ENCODE measurements around the gene KRTAP5-5. TPM values are rescaled to one million over a fixed set of nuclear protein-coding genes. Genes with fewer than 3 reads are reported as not detected.
A peak's percentile ranks its signal among the peaks of the same experiment; 100 is the strongest.

Gene KRTAP5-5
- total RNA-seq, 6 experiments from 2014 or later: not detected

DNA sequence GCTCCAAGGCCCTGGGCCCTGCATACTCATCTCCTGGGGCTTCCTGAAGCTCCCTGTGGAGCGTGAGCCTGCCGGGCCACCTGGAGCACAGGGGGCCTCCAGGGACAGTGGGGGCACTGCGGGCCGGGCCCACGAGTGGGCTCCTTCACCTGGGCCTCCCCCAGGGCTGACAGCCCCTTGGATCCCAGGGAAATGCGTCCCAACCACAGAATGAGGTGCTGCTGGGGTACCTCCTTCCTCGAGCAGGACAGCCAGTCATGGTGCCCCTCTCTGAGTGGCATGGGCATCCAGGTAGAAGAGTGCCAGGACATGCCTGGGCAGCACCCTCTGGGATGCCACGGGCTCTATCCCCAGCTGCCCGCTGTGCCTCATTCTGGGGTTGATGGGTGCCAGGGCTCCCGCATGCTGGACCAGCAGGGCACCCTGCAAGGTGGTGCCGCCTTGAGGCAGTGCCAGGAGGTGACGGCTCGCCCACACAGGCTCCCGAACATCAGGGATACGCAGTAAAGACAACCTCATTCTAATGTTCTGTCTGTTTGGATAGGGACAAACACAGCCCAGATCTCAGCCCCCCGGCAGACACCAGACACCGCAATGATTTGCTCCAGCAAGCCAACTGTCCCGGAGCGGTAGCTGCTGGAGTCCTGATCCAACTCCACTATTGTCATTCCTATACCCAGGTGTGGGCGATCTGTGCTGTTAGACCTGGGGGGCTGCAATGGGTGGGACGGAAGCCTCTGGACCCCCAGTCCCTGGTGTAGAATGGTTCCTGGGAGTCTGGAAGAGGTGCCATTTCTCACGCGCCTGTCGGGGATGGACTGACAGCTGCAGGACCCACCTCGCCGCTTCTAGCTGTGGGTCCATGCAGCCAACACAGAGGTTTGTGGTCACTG is 25.8 kb downstream of the KRTAP5-5 start:
- TF ChIP-seq, protein P1, sequence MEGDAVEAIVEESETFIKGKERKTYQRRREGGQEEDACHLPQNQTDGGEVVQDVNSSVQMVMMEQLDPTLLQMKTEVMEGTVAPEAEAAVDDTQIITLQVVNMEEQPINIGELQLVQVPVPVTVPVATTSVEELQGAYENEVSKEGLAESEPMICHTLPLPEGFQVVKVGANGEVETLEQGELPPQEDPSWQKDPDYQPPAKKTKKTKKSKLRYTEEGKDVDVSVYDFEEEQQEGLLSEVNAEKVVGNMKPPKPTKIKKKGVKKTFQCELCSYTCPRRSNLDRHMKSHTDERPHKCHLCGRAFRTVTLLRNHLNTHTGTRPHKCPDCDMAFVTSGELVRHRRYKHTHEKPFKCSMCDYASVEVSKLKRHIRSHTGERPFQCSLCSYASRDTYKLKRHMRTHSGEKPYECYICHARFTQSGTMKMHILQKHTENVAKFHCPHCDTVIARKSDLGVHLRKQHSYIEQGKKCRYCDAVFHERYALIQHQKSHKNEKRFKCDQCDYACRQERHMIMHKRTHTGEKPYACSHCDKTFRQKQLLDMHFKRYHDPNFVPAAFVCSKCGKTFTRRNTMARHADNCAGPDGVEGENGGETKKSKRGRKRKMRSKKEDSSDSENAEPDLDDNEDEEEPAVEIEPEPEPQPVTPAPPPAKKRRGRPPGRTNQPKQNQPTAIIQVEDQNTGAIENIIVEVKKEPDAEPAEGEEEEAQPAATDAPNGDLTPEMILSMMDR (IDR thresholded peaks at IDR 0.05): peak in 1 of 4 donors; percentile 12
- TF ChIP-seq POLR2A (IDR thresholded peaks at IDR 0.05): no peak
- DNase-seq (peak in 1 of 3 donors; percentile 57), ATAC-seq (peak; percentile 5 to 31 (median 18))
- Histone ChIP-seq H3K4me1 (peaks cover 0 to 39% (median 22%) of the 10 kb centered on the region in 4 donors), H3K27ac (peak overlapping the region; percentile 72 to 88 (median 83)), H3K9me3 (no peaks in the 10 kb centered on the region), H3K36me3 (no peaks in the 10 kb centered on the region), H3K4me3 (no peak overlapping the region), H3K27me3 (no peaks in the 10 kb centered on the region)
- intact Hi-C loops (cut with DNase I): loop anchor here in 1 of 2 donors (10.0 kb wide), 1 partner anchor 89 kb away; no protein-coding TSS in a partner anchor
- 49% methylated on average over 8 of the region's 26 CpGs for WGBS (ENCODE audit: insufficient coverage, low coverage, low lambda C conversion rate, missing lambda C conversion rate)

DNA sequence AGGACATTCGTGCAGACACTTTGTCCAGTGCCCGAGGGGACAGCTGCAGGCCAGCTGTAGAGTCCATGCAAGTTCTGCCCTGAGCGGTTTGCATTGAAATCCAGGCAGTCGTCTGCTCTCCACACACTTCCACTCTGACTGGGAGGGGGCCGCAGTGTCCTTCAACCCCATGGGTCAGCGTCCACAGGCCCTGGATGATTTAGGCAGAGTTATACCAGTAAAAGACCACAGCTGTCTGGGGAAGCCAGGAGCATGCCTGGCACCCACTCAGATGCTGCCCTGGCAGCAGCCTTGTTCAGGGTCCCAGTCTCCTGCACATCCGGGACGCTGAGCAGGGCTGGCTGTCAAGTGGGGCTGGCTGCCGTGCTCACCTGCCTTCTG is 26.5 kb downstream of the KRTAP5-5 start:
- 30% methylated on average over 3 of the region's 9 CpGs for WGBS (ENCODE audit: insufficient coverage, low coverage, low lambda C conversion rate, missing lambda C conversion rate)
- TF ChIP-seq, protein P1 (IDR thresholded peaks at IDR 0.05): no peak
- TF ChIP-seq POLR2A (IDR thresholded peaks at IDR 0.05): no peak
- intact Hi-C loops (cut with DNase I): loop anchor here in 1 of 2 donors (10.0 kb wide), 1 partner anchor 89 kb away; no protein-coding TSS in a partner anchor

DNA sequence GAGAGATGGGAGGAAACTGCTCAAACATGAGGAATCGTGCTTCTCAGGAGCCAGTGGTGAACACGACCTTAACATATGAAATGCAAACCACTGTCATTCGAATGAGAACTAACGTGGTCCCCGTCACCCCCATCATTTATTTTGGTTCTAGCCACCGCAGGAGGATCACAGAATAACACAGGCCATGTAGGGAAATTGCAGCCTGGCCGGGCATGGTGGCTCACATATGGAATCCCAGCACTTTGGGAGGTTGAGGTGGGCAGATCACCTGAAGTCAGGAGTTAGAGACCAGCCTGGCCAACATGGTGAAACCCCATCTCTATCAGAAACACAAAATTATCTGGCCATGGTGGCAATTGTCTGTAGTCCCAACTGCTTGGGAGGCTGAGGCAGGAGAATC is 27.1 kb downstream of the KRTAP5-5 start:
- H3K27me3 ChIP-seq: no peaks in the 10 kb centered on the region
- H3K4me1 ChIP-seq: peaks cover 0 to 42% (median 22%) of the 10 kb centered on the region in 4 donors
- no peak for ATAC-seq
- no peaks in the 10 kb centered on the region for H3K9me3 ChIP-seq
- TF ChIP-seq, protein P1 (IDR thresholded peaks at IDR 0.05): no peak
- TF ChIP-seq POLR2A (IDR thresholded peaks at IDR 0.05): no peak
- peak in 1 of 3 donors; percentile 32 for DNase-seq
- H3K36me3 ChIP-seq: no peaks in the 10 kb centered on the region
- H3K27ac ChIP-seq: peak overlapping the region in 1 of 3 donors; percentile 24
- WGBS (ENCODE audit: insufficient coverage, low coverage, low lambda C conversion rate, missing lambda C conversion rate): 76% methylated on average over 4 of the region's 7 CpGs
- intact Hi-C loops (cut with DNase I): loop anchor here in 1 of 2 donors (10.0 kb wide), 1 partner anchor 88 kb away; no protein-coding TSS in a partner anchor
- H3K4me3 ChIP-seq: no peak overlapping the region

More for the DNA sequence above, 26.5 kb downstream of the KRTAP5-5 start:
- H3K4me3 ChIP-seq: no peak overlapping the region
- DNase-seq (peak in 1 of 3 donors; percentile 42), ATAC-seq (no peak)
- no peaks in the 10 kb centered on the region for H3K27me3 ChIP-seq
- no peaks in the 10 kb centered on the region for H3K9me3 ChIP-seq
- no peaks in the 10 kb centered on the region for H3K36me3 ChIP-seq
- peak overlapping the region; percentile 72 to 88 (median 83) for H3K27ac ChIP-seq
- H3K4me1 ChIP-seq: peaks cover 0 to 42% (median 22%) of the 10 kb centered on the region in 4 donors

DNA sequence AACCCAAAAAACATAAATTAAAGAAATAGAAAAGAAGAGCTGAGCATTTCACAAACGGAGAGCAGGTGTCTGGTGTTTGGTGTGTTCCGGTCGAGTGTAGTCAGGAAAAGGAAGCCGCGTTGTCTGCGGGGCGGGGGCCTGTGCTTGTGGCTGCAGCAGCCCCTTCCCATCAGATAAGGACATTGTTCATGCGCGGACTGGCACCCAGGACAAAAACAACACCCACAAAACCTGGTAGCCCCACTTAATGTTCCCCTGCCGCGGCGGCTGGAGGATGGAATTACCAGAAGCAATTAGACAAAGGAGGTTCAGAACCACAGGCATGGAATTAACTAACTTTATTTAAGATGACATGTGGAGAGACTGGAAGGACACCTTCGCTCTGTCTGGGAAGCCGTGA is 29.9 kb downstream of the KRTAP5-5 start:
- no peak overlapping the region for H3K4me3 ChIP-seq
- intact Hi-C loops (cut with DNase I): loop anchor here in 1 of 2 donors (10.0 kb wide), 1 partner anchor 85 kb away; no protein-coding TSS in a partner anchor
- 34% methylated on average over 7 of the region's 14 CpGs for WGBS (ENCODE audit: insufficient coverage, low coverage, low lambda C conversion rate, missing lambda C conversion rate)
- H3K4me1 ChIP-seq: peaks cover 0 to 27% (median 9%) of the 10 kb centered on the region in 4 donors
- peak overlapping the region in 2 of 3 donors; percentile 51 for H3K27ac ChIP-seq
- no peaks in the 10 kb centered on the region for H3K27me3 ChIP-seq
- DNase-seq (peak in 1 of 3 donors; percentile 45), ATAC-seq (no peak)
- TF ChIP-seq POLR2A (IDR thresholded peaks at IDR 0.05): no peak
- TF ChIP-seq, protein P1 (IDR thresholded peaks at IDR 0.05): no peak
- no peaks in the 10 kb centered on the region for H3K36me3 ChIP-seq
- no peaks in the 10 kb centered on the region for H3K9me3 ChIP-seq

Data from right lobe of liver (tissue), 6 donors.